Calu3 (cell line): Measurements from ENCODE around the gene TMEM167A. TPM values are rescaled to one million over a fixed set of nuclear protein-coding genes. Genes with fewer than 3 reads are reported as not detected.

ENCODE experiments used
- BruUV-seq: library from RNA; stranded (reverse); fragments of 400-500 nt; replicated peaks from 2 replicates; lab custom pipeline; 2021; lab: Mats Ljungman, UMichigan
- CTCF ChIA-PET: fragments of 300-600 bp; sonication (Branson Sonifier 250); formaldehyde crosslinking; loops from one replicate; lab custom pipeline; 2022; ENCODE audit warnings: antibody characterized with exemption; lab: Charles Lee
- DNase-seq: peaks from one replicate; pipeline ENCODE4 v3.0.0; 2022
- H3K27ac Mint-ChIP-seq: one replicate; pipeline ENCODE4 v1.8.0; 2022; ENCODE audit warnings: mixed read lengths; ENCODE audit not compliant: unreplicated experiment
- H3K27me3 Mint-ChIP-seq: one replicate; pipeline ENCODE4 v1.8.0; 2022; ENCODE audit warnings: mixed read lengths; ENCODE audit not compliant: unreplicated experiment
- H3K36me3 Mint-ChIP-seq: one replicate; pipeline ENCODE4 v1.8.0; 2022; ENCODE audit warnings: mild to moderate bottlenecking, moderate library complexity, mixed read lengths; ENCODE audit not compliant: insufficient read depth, unreplicated experiment
- H3K4me1 Mint-ChIP-seq: one replicate; pipeline ENCODE4 v1.8.0; 2022; ENCODE audit warnings: mild to moderate bottlenecking, low read depth, mixed read lengths; ENCODE audit not compliant: unreplicated experiment
- H3K4me3 Mint-ChIP-seq: one replicate; pipeline ENCODE4 v1.8.0; 2022; ENCODE audit warnings: mild to moderate bottlenecking, low read depth, moderate library complexity, mixed read lengths; ENCODE audit not compliant: unreplicated experiment
- H3K9me3 Mint-ChIP-seq: one replicate; pipeline ENCODE4 v1.8.0; 2022; ENCODE audit warnings: low read depth, mixed read lengths; ENCODE audit not compliant: unreplicated experiment
- CTCF ChIP-seq: fragments of 200-600 bp; IDR thresholded peaks from one replicate; pipeline ENCODE4 v1.8.0; 2022; ENCODE audit warnings: antibody characterized with exemption; ENCODE audit not compliant: unreplicated experiment
- intact Hi-C: fragments of 100-400 bp; cut with micrococcal nuclease; formaldehyde crosslinking; loops from one replicate; pipeline ENCODE4 v1.10.0; 2022; ENCODE audit not compliant: unreplicated experiment
- total RNA-seq: library from RNA; stranded (reverse); gene quantifications from 2 replicates; pipeline ENCODE4 v1.2.3, GENCODE V29; 2022

Gene TMEM167A
- total RNA-seq, 1 experiment from 2014 or later = 165 TPM

GRCh38 chr5:83003791-83004190 is 73.4 kb downstream of the TMEM167A start:
- H3K9me3 Mint-ChIP-seq = no peaks in the 10 kb centered on the region
- peaks cover 23% of the 10 kb centered on the region for H3K4me1 Mint-ChIP-seq
- no peak overlapping the region for H3K4me3 Mint-ChIP-seq
- intact Hi-C loops = loop anchor here (5.0 kb wide), 1 partner anchor 74 kb away; the partner anchor contains the start of genes TMEM167A and XRCC4
- H3K27ac Mint-ChIP-seq = no peak overlapping the region
- no peak for TF ChIP-seq CTCF
- no TSS peak for BruUV-seq
- DNase-seq = no peak
- no peaks in the 10 kb centered on the region for H3K27me3 Mint-ChIP-seq
- CTCF ChIA-PET = no interaction called here
- peaks cover 6% of the 10 kb centered on the region for H3K36me3 Mint-ChIP-seq

Other genes starting within 250 kb of the TMEM167A start
- gene XRCC4, start 153 bp upstream of the TMEM167A start, total RNA-seq = 25.5 and 34.2 TPM in 2 replicates